PC-9 (cell line): ENCODE measurements around the gene ZNF26. TPM values are rescaled to one million over a fixed set of nuclear protein-coding genes. Genes with fewer than 3 reads are reported as not detected.
"Not testable (repeated sequence)": the region's sequence is repeated elsewhere in the genome, so short reads cannot be mapped to it uniquely, and the experiment has no call there.

ENCODE experiments used
- Bru-seq: library from RNA; stranded (reverse); fragments of 400-500 nt; gene quantifications from one replicate; lab custom pipeline; 2021; lab: Mats Ljungman, UMichigan
- BruChase-seq, 2 experiments: library from RNA; stranded (reverse); fragments of 400-500 nt; gene quantifications; one replicate each; lab custom pipeline; 2021; lab: Mats Ljungman, UMichigan
- BruUV-seq: library from RNA; stranded (reverse); fragments of 400-500 nt; replicated peaks from 2 replicates; lab custom pipeline; 2021; lab: Mats Ljungman, UMichigan
- CTCF ChIA-PET: fragments of 300-600 bp; sonication (Branson Sonifier 250); formaldehyde crosslinking; loops from one replicate; lab custom pipeline; 2022; ENCODE audit warnings: antibody characterized with exemption; lab: Charles Lee
- POLR2A ChIA-PET: fragments of 300-600 bp; sonication (Branson Sonifier 250); formaldehyde crosslinking; loops from one replicate; lab custom pipeline; 2022; ENCODE audit warnings: antibody characterized with exemption; ENCODE audit not compliant: unreplicated experiment; lab: Charles Lee
- DNase-seq, 2 experiments: peaks; one replicate each; pipeline versions ENCODE4 v3.0.0 to v3.0.0-alpha.2; 2015 to 2022; ENCODE audit warnings: mixed read lengths in 1 of 2
- H2AFZ ChIP-seq: fragments of 200-600 bp; sonication (generic); 2 replicates; pipeline ENCODE4 v1.8.1; 2017; ENCODE audit warnings: antibody characterized with exemption
- H3F3A ChIP-seq: fragments of 200-600 bp; sonication (generic); 2 replicates; pipeline ENCODE4 v1.8.1; 2017; ENCODE audit warnings: antibody characterized with exemption, mild to moderate bottlenecking, low read depth; ENCODE audit not compliant: insufficient read depth
- H3K27ac ChIP-seq: fragments of 200-600 bp; sonication (generic); 2 replicates; pipeline ENCODE4 v1.6.1; 2016; ENCODE audit warnings: mixed run types
- H3K27me3 ChIP-seq: fragments of 200-600 bp; sonication (generic); 2 replicates; pipeline ENCODE4 v1.6.1; 2016; ENCODE audit warnings: low read depth, mixed run types; ENCODE audit not compliant: insufficient read depth
- H3K36me3 ChIP-seq: fragments of 200-600 bp; sonication (generic); 2 replicates; pipeline ENCODE4 v1.6.1; 2016; ENCODE audit warnings: low read depth, mixed run types
- H3K4me1 ChIP-seq: fragments of 200-600 bp; sonication (generic); replicated peaks from 2 replicates; pipeline ENCODE4 v1.6.1; 2016; ENCODE audit warnings: mixed run types; ENCODE audit not compliant: insufficient read depth
- H3K4me2 ChIP-seq: fragments of 200-600 bp; sonication (generic); 2 replicates; pipeline ENCODE4 v1.6.1; 2017; ENCODE audit warnings: mixed run types
- H3K4me3 ChIP-seq: fragments of 200-600 bp; sonication (generic); 2 replicates; pipeline ENCODE4 v1.6.1; 2016; ENCODE audit warnings: mixed run types
- H3K79me2 ChIP-seq: fragments of 200-600 bp; sonication (generic); 2 replicates; pipeline ENCODE4 v1.6.1; 2017; ENCODE audit warnings: low read depth, mixed run types
- H3K9me2 ChIP-seq: fragments of 200-600 bp; sonication (generic); 2 replicates; pipeline ENCODE4 v1.8.1; 2017; ENCODE audit warnings: mild to moderate bottlenecking; ENCODE audit not compliant: insufficient read depth
- H3K9me3 ChIP-seq: fragments of 200-600 bp; sonication (generic); 2 replicates; pipeline ENCODE4 v1.8.1; 2016; ENCODE audit warnings: low read depth; ENCODE audit not compliant: insufficient read depth
- H4K20me1 ChIP-seq: fragments of 200-600 bp; sonication (generic); 2 replicates; pipeline ENCODE4 v1.8.1; 2017; ENCODE audit not compliant: insufficient read depth
- EZH2 ChIP-seq: fragments of 200-600 bp; sonication (generic); IDR thresholded peaks from 2 replicates; pipeline ENCODE4 v1.8.0; 2017; ENCODE audit warnings: antibody characterized with exemption, low read depth
- intact Hi-C: fragments of 100-400 bp; cut with micrococcal nuclease; formaldehyde crosslinking; loops from one replicate; pipeline ENCODE4 v1.10.0; 2022; ENCODE audit not compliant: unreplicated experiment
- long read RNA-seq: library from polyadenylated mRNA; stranded (forward); transcript quantifications from one replicate; pipeline ENCODE4 v2.0.0, GENCODE V29; 2022
- total RNA-seq: library from RNA; stranded (reverse); gene quantifications from 2 replicates; pipeline ENCODE4 v1.2.3, GENCODE V29; 2021
- TF ChIP-seq, protein P1 (sequence below): fragments of 200-600 bp; sonication (generic); conservative IDR thresholded peaks from 2 replicates; pipeline ENCODE4 v1.6.1; 2017; ENCODE audit warnings: mixed run types, antibody characterized with exemption, mild to moderate bottlenecking, moderate library complexity

ZNF26 gene, protein sequence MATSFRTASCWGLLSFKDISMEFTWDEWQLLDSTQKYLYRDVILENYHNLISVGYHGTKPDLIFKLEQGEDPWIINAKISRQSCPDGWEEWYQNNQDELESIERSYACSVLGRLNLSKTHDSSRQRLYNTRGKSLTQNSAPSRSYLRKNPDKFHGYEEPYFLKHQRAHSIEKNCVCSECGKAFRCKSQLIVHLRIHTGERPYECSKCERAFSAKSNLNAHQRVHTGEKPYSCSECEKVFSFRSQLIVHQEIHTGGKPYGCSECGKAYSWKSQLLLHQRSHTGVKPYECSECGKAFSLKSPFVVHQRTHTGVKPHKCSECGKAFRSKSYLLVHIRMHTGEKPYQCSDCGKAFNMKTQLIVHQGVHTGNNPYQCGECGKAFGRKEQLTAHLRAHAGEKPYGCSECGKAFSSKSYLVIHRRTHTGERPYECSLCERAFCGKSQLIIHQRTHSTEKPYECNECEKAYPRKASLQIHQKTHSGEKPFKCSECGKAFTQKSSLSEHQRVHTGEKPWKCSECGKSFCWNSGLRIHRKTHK
- total RNA-seq (13.2 and 20.6 TPM in 2 replicates), Bru-seq, nascent RNA (percentile 76 among the genes with signal in this experiment), BruChase-seq, experiment 1, labeled RNA remaining after a 2-hour chase (percentile 84 among the genes with signal in this experiment), BruChase-seq, experiment 2, labeled RNA remaining after a 6-hour chase (percentile 65 among the genes with signal in this experiment)
- long read RNA-seq, full-length matches to known transcripts, result 5 of 16 reads
- long read RNA-seq, partial matches to known transcripts, result 0 of 16 reads
- long read RNA-seq, other reads (novel, unspliced or antisense), result 11 of 16 reads

DNA sequence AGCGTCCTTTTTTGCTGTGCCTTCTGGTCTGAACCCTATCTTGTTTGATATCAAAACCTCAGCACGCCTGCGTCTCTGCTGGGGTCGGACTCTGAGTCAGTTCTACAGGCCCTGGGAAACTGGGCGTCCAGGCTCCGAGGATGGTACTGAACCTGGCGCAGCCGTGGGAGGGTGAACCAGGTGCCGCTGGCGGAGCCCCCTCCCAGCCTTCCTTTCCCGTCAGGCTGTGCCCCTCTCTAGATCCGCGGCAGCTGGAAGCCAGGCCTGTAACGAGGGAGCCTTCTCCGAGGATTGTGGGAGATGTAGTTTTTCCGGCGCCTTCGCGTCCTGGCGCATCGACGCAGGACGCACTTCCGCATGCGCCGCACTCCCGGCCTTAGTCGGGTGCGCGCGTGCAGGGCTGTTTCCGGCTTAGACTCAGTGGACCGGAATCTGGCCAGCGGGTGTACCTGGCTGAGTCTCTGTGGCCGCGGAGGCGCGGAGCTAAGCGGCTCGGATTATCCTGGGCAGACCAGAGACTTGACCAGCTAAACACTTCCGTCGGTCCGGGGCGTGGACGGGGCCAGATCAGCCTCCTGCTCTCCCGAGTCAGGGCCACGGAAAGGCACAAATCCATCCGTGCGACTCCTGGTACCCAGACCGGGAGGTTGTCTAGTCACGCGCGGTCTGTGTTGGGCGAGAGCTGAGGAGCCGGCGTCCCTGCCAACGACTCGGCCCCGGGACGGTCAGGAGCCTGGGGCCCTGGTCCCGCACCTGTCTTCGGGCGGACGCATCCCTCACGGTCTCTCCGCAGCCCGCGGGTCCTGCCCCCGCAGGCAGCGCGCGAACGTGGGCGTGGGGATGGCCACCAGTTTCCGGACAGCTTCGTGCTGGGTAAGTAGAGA is at the start of gene ZNF26:
ZNF26 (plus strand) TSS at position 367 of the 884 bp plus-strand sequence; CDS start at position 841, 474 bp downstream.
- peaks cover 17% of the 10 kb centered on the region for H3K36me3 ChIP-seq
- peak within 1 kb of the TSS; percentile 88 for H3K4me2 ChIP-seq
- no peaks in the 10 kb centered on the region for H4K20me1 ChIP-seq
- H2AFZ ChIP-seq, result peak within 1 kb of the TSS; percentile 99
- no peaks in the 10 kb centered on the region for H3K9me2 ChIP-seq
- H3K27me3 ChIP-seq, result no peaks in the 10 kb centered on the region
- no peaks in the 10 kb centered on the region for H3F3A ChIP-seq
- H3K9me3 ChIP-seq, result peaks cover 21% of the 10 kb centered on the region
- peak; percentile 81 to 83 for DNase-seq
- peak within 1 kb of the TSS; percentile 90 for H3K4me3 ChIP-seq
- CTCF ChIA-PET, result interaction anchor here (0.7 kb wide), 2 partner anchors 30 to 195 kb away, joined by 3 to 10 read pairs; partner anchors contain the start of gene ZNF605
- intact Hi-C loops, result loop anchor here (1.0 to 2.0 kb wide), 6 partner anchors 30 to 195 kb away; partner anchors contain the start of genes CHFR, ZNF140, ZNF268 and ZNF605
- peaks cover 12% of the 10 kb centered on the region for H3K4me1 ChIP-seq
- no peak within 1 kb of the TSS for H3K27ac ChIP-seq
- TF ChIP-seq, protein P1, sequence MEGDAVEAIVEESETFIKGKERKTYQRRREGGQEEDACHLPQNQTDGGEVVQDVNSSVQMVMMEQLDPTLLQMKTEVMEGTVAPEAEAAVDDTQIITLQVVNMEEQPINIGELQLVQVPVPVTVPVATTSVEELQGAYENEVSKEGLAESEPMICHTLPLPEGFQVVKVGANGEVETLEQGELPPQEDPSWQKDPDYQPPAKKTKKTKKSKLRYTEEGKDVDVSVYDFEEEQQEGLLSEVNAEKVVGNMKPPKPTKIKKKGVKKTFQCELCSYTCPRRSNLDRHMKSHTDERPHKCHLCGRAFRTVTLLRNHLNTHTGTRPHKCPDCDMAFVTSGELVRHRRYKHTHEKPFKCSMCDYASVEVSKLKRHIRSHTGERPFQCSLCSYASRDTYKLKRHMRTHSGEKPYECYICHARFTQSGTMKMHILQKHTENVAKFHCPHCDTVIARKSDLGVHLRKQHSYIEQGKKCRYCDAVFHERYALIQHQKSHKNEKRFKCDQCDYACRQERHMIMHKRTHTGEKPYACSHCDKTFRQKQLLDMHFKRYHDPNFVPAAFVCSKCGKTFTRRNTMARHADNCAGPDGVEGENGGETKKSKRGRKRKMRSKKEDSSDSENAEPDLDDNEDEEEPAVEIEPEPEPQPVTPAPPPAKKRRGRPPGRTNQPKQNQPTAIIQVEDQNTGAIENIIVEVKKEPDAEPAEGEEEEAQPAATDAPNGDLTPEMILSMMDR, result no peak
- no peak for TF ChIP-seq EZH2
- H3K79me2 ChIP-seq, result peaks cover 43% of the 10 kb centered on the region
- POLR2A ChIA-PET, result interaction anchor here (0.7 kb wide), 2 partner anchors 29 to 94 kb away, joined by 3 to 5 read pairs; no protein-coding TSS in a partner anchor
- BruUV-seq, result TSS peak; percentile 51

DNA sequence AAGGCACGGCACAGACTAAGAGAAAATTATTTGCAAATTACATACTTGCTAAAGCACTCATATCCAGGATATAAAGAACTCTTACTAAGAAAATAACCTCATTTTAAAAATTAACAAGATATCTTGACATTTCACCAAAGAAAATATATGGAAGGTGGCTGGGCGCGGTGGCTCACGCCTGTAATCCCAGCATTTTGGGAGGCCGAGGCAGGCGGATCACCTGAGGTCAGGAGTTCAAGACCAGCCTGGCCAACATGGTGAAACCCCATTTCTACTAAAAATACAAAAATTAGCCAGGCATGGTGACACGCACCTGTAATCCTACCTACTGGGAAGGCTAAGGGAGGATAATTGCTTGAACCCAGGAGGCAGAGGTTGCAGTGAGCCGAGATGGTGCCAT is 49.2 kb upstream of the ZNF26 start:
- DNase-seq, CTCF ChIA-PET, H3K79me2 ChIP-seq, H3K4me1 ChIP-seq, H3K27me3 ChIP-seq, H4K20me1 ChIP-seq, H2AFZ ChIP-seq, BruUV-seq, H3K9me2 ChIP-seq, POLR2A ChIA-PET, H3K27ac ChIP-seq, intact Hi-C loops, H3K4me3 ChIP-seq, H3F3A ChIP-seq, H3K36me3 ChIP-seq, H3K4me2 ChIP-seq: not testable (repeated sequence)
- H3K9me3 ChIP-seq, result peaks cover 21% of the 10 kb centered on the region; the same call in 1 of the 2 replicates

DNA sequence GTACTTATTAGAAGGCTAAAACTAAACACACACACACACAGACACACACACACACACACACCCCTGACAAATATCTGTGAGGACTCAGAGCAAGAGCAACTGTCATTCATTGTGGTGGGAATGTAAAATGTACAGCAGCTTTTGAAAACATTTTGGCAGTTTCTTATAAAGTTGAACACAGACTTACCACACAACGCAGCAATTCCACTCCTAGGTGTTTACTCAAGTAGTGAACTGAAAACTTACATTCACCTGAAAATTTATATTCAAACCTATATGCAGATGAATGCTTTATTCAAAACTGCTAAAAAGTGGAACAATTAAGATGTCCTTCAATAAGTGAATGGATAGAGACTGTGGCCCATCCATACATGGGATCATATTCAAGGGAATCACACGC is 48.7 kb upstream of the ZNF26 start:
- ChIA-PET CTCF (no interaction called here), POLR2A (no interaction called here)
- Histone ChIP-seq H3K4me1 (no peaks in the 10 kb centered on the region), H4K20me1 (no peaks in the 10 kb centered on the region), H3K36me3 (peaks cover 9% of the 10 kb centered on the region; the same call in 1 of the 2 replicates), H3K9me2 (no peaks in the 10 kb centered on the region), H2AFZ (no peak overlapping the region), H3K79me2 (no peaks in the 10 kb centered on the region), H3K4me3 (no peak overlapping the region), H3F3A (no peaks in the 10 kb centered on the region), H3K4me2 (no peak overlapping the region), H3K9me3 (peaks cover 23% of the 10 kb centered on the region; the same call in 1 of the 2 replicates), H3K27me3 (no peaks in the 10 kb centered on the region), H3K27ac (no peak overlapping the region)
- intact Hi-C loops, result no loop called here
- DNase-seq, result no peak
- no TSS peak for BruUV-seq
- no peak for TF ChIP-seq EZH2
- TF ChIP-seq, protein P1, result no peak

DNA sequence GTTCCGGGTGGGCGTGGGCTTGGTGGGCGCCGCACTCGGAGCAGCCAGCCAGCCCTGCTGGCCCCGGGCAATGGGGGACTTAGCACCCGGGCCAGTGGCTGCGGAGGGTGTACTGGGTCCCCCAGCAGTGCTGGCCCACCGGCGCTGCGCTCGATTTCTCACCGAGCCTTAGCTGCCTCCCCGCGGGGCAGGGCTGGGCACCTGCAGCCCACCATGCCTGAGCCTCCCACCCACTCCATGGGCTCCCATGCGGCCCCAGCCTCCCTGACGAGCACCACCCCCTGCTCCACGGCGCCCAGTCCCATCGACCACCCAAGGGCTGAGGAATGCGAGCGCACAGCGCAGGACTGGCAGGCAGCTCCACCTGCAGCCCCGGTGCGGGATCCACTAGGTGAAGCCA is 47.4 kb upstream of the ZNF26 start:
- H3K4me1 ChIP-seq, DNase-seq, BruUV-seq, H3K79me2 ChIP-seq, H3K27ac ChIP-seq, H3K9me2 ChIP-seq, H3K4me3 ChIP-seq, intact Hi-C loops, H3K27me3 ChIP-seq, H3K36me3 ChIP-seq, H3K4me2 ChIP-seq, CTCF ChIA-PET, POLR2A ChIA-PET, H3F3A ChIP-seq, H4K20me1 ChIP-seq, H2AFZ ChIP-seq: not testable (repeated sequence)
- H3K9me3 ChIP-seq, result peaks cover 16% of the 10 kb centered on the region; the same call in 1 of the 2 replicates
